ENCODE measurements around the gene GPD2. TPM values are rescaled to one million over a fixed set of nuclear protein-coding genes. Genes with fewer than 3 reads are reported as not detected.

Gene GPD2
- total and polyA plus RNA-seq, 2 of the 4 experiments (the other 2 are of a cell fraction): 20.4 to 100 TPM

- no peak overlapping the region for H3K9ac ChIP-seq (ENCODE audit: low read depth, low read length)
- H3K23ac ChIP-seq (ENCODE audit: low read depth, low read length): no peak overlapping the region
- DNase-seq: no peak
- dilution Hi-C loops (cut with HindIII; ENCODE audit: low sequenced_read_pairs, unreplicated experiment): no loop called here
- no peak overlapping the region; the same call in 1 of the 2 replicates for H3K18ac ChIP-seq (ENCODE audit: low read depth, low read length)
- no peak overlapping the region for H2BK5ac ChIP-seq (ENCODE audit: low read depth, low read length, poor library complexity, severe bottlenecking)
- no peaks in the 10 kb centered on the region for H3K9me1 ChIP-seq (ENCODE audit: insufficient read depth, low read length)
- in situ Hi-C loops (cut with MboI; ENCODE audit: low sequenced_read_pairs): no loop called here
- no peak overlapping the region for H3K4me3 ChIP-seq (ENCODE audit: insufficient read depth, low read depth, low read length)
- peak; percentile 18; the same call in 1 of the 2 replicates for ATAC-seq (ENCODE audit: low read depth)
- no peak overlapping the region for H4K8ac ChIP-seq (ENCODE audit: low read depth in 2 of 2, low read length in 2 of 2)
- no TSS peak for BruUV-seq (replicated peaks)
- POLR2A ChIA-PET (ENCODE audit: unreplicated experiment): no interaction called here
- H3K56ac ChIP-seq (ENCODE audit: extremely low read depth, insufficient read depth, low read length): no peak overlapping the region
- no peak overlapping the region for H2BK15ac ChIP-seq (ENCODE audit: low read depth, low read length)
- no peak for TF ChIP-seq CEBPB (IDR thresholded peaks at IDR 0.05; ENCODE audit: low read depth, low read length)
- no peak for TF ChIP-seq POLR2A (IDR thresholded peaks at IDR 0.05; ENCODE audit: low read depth, low read length)
- TF ChIP-seq MXI1 (IDR thresholded peaks at IDR 0.05; ENCODE audit: borderline replicate concordance, low read depth, low read length): no peak
- TF ChIP-seq RCOR1 (IDR thresholded peaks at IDR 0.05; ENCODE audit: insufficient replicate concordance, low read length): no peak
- no peak for TF ChIP-seq SMC3 (IDR thresholded peaks at IDR 0.05; ENCODE audit: low read depth, low read length)
- TF ChIP-seq USF2 (IDR thresholded peaks at IDR 0.05; ENCODE audit: low read depth, low read length): no peak
- TF ChIP-seq FOS (IDR thresholded peaks at IDR 0.05; ENCODE audit: low read depth, low read length): no peak
- TF ChIP-seq BHLHE40 (IDR thresholded peaks at IDR 0.05; ENCODE audit: low read depth, low read length): no peak
- no peak for TF ChIP-seq NFE2L2 (IDR thresholded peaks at IDR 0.05; ENCODE audit: low read depth, low read length)
- no peak for TF ChIP-seq CTCF (conservative IDR thresholded peaks at IDR 0.05; ENCODE audit: low read depth, low read length)
- no peak for TF ChIP-seq CHD1 (IDR thresholded peaks at IDR 0.05; ENCODE audit: low read depth, low read length)
- TF ChIP-seq RFX5 (IDR thresholded peaks at IDR 0.05; ENCODE audit: low read depth, low read length): no peak
- TF ChIP-seq RAD21 (IDR thresholded peaks at IDR 0.05; ENCODE audit: low read length): no peak
- TF ChIP-seq MAFK (IDR thresholded peaks at IDR 0.05; ENCODE audit: low read depth, low read length): no peak
- no peak for TF ChIP-seq MAZ (IDR thresholded peaks at IDR 0.05; ENCODE audit: borderline replicate concordance, low read depth, low read length)
- TF ChIP-seq ELK1 (IDR thresholded peaks at IDR 0.05; ENCODE audit: borderline replicate concordance, low read depth, low read length): no peak
- H2AK5ac ChIP-seq (ENCODE audit: low read depth, low read length): no peak overlapping the region
- no peak overlapping the region for H4K5ac ChIP-seq (ENCODE audit: low read depth, low read length)
- no peak overlapping the region for H2BK20ac ChIP-seq (ENCODE audit: low read depth, low read length)
- H3K4me2 ChIP-seq (ENCODE audit: low read depth, low read length): no peak overlapping the region
- H4K91ac ChIP-seq (ENCODE audit: insufficient read depth, low read depth, low read length): no peak overlapping the region
- no peaks in the 10 kb centered on the region for H3K79me1 ChIP-seq (ENCODE audit: low read depth in 1 of 2, low read length in 2 of 2)
- no peak overlapping the region for H3K4ac ChIP-seq (ENCODE audit: low read depth, low read length)
- no peaks in the 10 kb centered on the region; the same call in 1 of the 2 replicates for H3K27me3 ChIP-seq (ENCODE audit: control insufficient read depth, insufficient read depth, low read length)
- H2BK120ac ChIP-seq (ENCODE audit: low read depth, low read length): no peak overlapping the region
- no peak overlapping the region for H3K27ac ChIP-seq (ENCODE audit: insufficient read depth, low read length)
- intact Hi-C loops (cut with micrococcal nuclease): no loop called here
- no peaks in the 10 kb centered on the region for H4K20me1 ChIP-seq (ENCODE audit: insufficient read depth, low read length)
- peaks cover 6% of the 10 kb centered on the region; the same call in 1 of the 2 replicates for H3K4me1 ChIP-seq (ENCODE audit: control insufficient read depth, insufficient read depth, low read length)
- no peaks in the 10 kb centered on the region for H3K36me3 ChIP-seq (ENCODE audit: control insufficient read depth, insufficient read depth, low read length)
- no peak overlapping the region for H3K14ac ChIP-seq (replicated peaks; ENCODE audit: low read depth, low read length)
- no peak overlapping the region for H2AK9ac ChIP-seq (replicated peaks; ENCODE audit: low read depth, low read length, poor library complexity)
- CTCF ChIA-PET: no interaction called here
- no peaks in the 10 kb centered on the region for H3K9me3 ChIP-seq (ENCODE audit: control insufficient read depth, insufficient read depth, low read length)
- H2AFZ ChIP-seq (replicated peaks; ENCODE audit: low read length, poor library complexity): no peak overlapping the region
Measured at GRCh38 chr2:156429211-156429610, 7.0 kb upstream of the GPD2 start.

Measured in IMR-90 (cell line).